ENCODE results near the gene CLIC6. TPM values are rescaled to one million over a fixed set of nuclear protein-coding genes. Genes with fewer than 3 reads are reported as not detected.

CLIC6 gene
- total RNA-seq, 5 donors from 2014 or later (not counting 1 experiment from before 2014, with no cell fraction given) = 0.10 to 0.98 (median 0.46) TPM

DNA sequence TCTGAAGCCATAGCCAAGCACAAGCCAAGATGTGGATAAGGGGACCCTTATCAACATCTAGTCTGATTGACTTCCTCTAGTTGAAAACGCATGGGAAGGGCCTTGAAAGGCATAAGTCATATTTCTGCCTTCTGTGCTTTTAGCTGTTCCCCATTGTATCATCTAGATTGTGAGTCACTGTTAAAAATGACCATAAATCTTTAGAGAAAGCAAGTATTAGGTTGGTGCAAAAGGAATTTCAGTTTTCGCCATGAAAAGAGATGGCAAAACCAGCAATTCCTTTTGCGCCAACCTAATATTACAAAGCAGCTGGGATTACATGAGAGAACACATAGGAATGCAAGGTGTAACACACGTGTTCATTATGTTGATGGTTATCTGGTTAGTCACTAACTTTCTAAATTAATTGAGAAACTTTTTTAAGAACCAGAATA lies 63.6 kb downstream of the CLIC6 start:
- Histone ChIP-seq H3K4me3 (ENCODE audit: control insufficient read depth in 1 of 2, extremely low read depth in 1 of 2, low read length in 1 of 2) (no peak overlapping the region), H3K36me3 (ENCODE audit: control insufficient read depth in 2 of 2, extremely low read depth in 1 of 2, insufficient read depth in 1 of 2, low read length in 1 of 2) (no peaks in the 10 kb centered on the region), H3K27me3 (replicated peaks in 1 of 2; ENCODE audit: control insufficient read depth in 2 of 2, extremely low read depth in 1 of 2, insufficient read depth in 2 of 2, low read length in 1 of 2) (peaks cover 0 to 2% of the 10 kb centered on the region in 2 experiments), H3K9me3 (no peaks in the 10 kb centered on the region), H3K27ac (ENCODE audit: low read length) (no peak overlapping the region), H3K4me1 (ENCODE audit: control insufficient read depth in 1 of 2, extremely low read depth in 1 of 2, insufficient read depth in 2 of 2, low read length in 2 of 2) (no peaks in the 10 kb centered on the region)
- WGBS (ENCODE audit: insufficient coverage) = no CpG with 5 or more reads among the region's 4 CpGs
- POLR2A ChIA-PET = no interaction called here
- no peaks in the 10 kb centered on the region for H3K36me3 Mint-ChIP-seq
- H3K4me3 Mint-ChIP-seq = no peak overlapping the region
- CTCF ChIA-PET = interaction anchor here in 1 of 2 donors (0.7 kb wide), 1 partner anchor 11 kb away, joined by 3 read pairs; no protein-coding TSS in a partner anchor
- peaks cover 0 to 1% of the 10 kb centered on the region in 2 donors for H3K27me3 Mint-ChIP-seq
- no peak overlapping the region for H3K27ac Mint-ChIP-seq
- no peaks in the 10 kb centered on the region for H3K4me1 Mint-ChIP-seq
- ATAC-seq (replicated peaks in 1 of 4) (no peak), DNase-seq (no peak)
- no peaks in the 10 kb centered on the region for H3K9me3 Mint-ChIP-seq

GRCh38 chr21:34733852-34734251 lies 65.1 kb downstream of the CLIC6 start:
- Histone ChIP-seq H3K27ac (ENCODE audit: low read length) (no peak overlapping the region), H3K27me3 (replicated peaks in 1 of 2; ENCODE audit: control insufficient read depth in 2 of 2, extremely low read depth in 1 of 2, insufficient read depth in 2 of 2, low read length in 1 of 2) (peaks cover 0 to 9% of the 10 kb centered on the region in 2 experiments), H3K9me3 (no peaks in the 10 kb centered on the region), H3K4me1 (ENCODE audit: control insufficient read depth in 1 of 2, extremely low read depth in 1 of 2, insufficient read depth in 2 of 2, low read length in 2 of 2) (no peaks in the 10 kb centered on the region), H3K4me3 (ENCODE audit: control insufficient read depth in 1 of 2, extremely low read depth in 1 of 2, low read length in 1 of 2) (no peak overlapping the region), H3K36me3 (ENCODE audit: control insufficient read depth in 2 of 2, extremely low read depth in 1 of 2, insufficient read depth in 1 of 2, low read length in 1 of 2) (no peaks in the 10 kb centered on the region)
- ATAC-seq (replicated peaks in 1 of 4) = no peak
- ChIA-PET POLR2A (interaction anchor here in 1 of 2 donors (0.6 kb wide), 1 partner anchor 1247 kb away, joined by 3 read pairs; no protein-coding TSS in a partner anchor), CTCF (no interaction called here)
- Mint-ChIP-seq H3K36me3 (no peaks in the 10 kb centered on the region), H3K27me3 (peaks cover 0 to 3% of the 10 kb centered on the region in 2 donors), H3K9me3 (no peaks in the 10 kb centered on the region), H3K4me3 (no peak overlapping the region), H3K4me1 (no peaks in the 10 kb centered on the region), H3K27ac (no peak overlapping the region)
- no peak for DNase-seq
- 100% methylated on average over 2 of the region's 4 CpGs for WGBS (ENCODE audit: insufficient coverage)

DNA sequence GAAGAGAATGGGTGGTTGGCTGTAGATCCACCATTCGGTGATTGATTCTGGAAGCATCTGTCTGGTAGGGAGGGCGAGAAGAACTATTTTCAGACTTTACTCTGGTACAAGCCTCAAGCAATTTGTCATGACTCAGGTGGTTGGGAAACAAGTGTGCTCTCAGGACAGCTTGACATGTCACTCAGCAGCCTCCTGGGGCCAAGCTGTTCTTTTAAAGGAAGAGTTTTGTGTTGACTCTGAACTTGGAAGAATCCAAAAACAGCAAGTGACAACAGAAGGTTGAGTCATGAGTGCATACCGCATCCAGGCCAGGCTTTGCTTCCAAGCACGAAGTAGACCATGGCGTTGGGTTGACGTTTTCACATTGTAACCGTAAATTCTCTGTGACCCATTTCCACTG lies 65.9 kb downstream of the CLIC6 start:
- Mint-ChIP-seq H3K4me3 (no peak overlapping the region), H3K27me3 (peaks cover 0 to 3% of the 10 kb centered on the region in 2 donors), H3K27ac (no peak overlapping the region), H3K9me3 (no peaks in the 10 kb centered on the region), H3K36me3 (no peaks in the 10 kb centered on the region), H3K4me1 (no peaks in the 10 kb centered on the region)
- WGBS (ENCODE audit: insufficient coverage) = 90% methylated on average over 5 of the region's 7 CpGs
- DNase-seq (no peak), ATAC-seq (replicated peaks in 1 of 4) (no peak)
- H3K27ac ChIP-seq (ENCODE audit: low read length) = no peak overlapping the region
- ChIA-PET CTCF (no interaction called here), POLR2A (interaction anchor here in 1 of 2 donors (0.6 kb wide), 1 partner anchor 1246 kb away, joined by 3 read pairs; no protein-coding TSS in a partner anchor)
- H3K4me1 ChIP-seq (ENCODE audit: control insufficient read depth in 1 of 2, extremely low read depth in 1 of 2, insufficient read depth in 2 of 2, low read length in 2 of 2) = no peaks in the 10 kb centered on the region
- H3K36me3 ChIP-seq (ENCODE audit: control insufficient read depth in 2 of 2, extremely low read depth in 1 of 2, insufficient read depth in 1 of 2, low read length in 1 of 2) = no peaks in the 10 kb centered on the region
- no peak overlapping the region for H3K4me3 ChIP-seq (ENCODE audit: control insufficient read depth in 1 of 2, extremely low read depth in 1 of 2, low read length in 1 of 2)
- H3K27me3 ChIP-seq (replicated peaks in 1 of 2; ENCODE audit: control insufficient read depth in 2 of 2, extremely low read depth in 1 of 2, insufficient read depth in 2 of 2, low read length in 1 of 2) = peaks cover 0 to 9% of the 10 kb centered on the region in 2 experiments
- H3K9me3 ChIP-seq = no peaks in the 10 kb centered on the region

- no peaks in the 10 kb centered on the region for H3K36me3 ChIP-seq (ENCODE audit: control insufficient read depth in 2 of 2, extremely low read depth in 1 of 2, insufficient read depth in 1 of 2, low read length in 1 of 2)
- DNase-seq (no peak), ATAC-seq (replicated peaks in 1 of 4) (no peak)
- 90% methylated on average over 4 of the region's 6 CpGs for WGBS (ENCODE audit: insufficient coverage)
- Mint-ChIP-seq H3K4me3 (no peak overlapping the region), H3K36me3 (no peaks in the 10 kb centered on the region), H3K27me3 (peaks cover 3% of the 10 kb centered on the region in 2 donors), H3K9me3 (no peaks in the 10 kb centered on the region), H3K27ac (no peak overlapping the region), H3K4me1 (no peaks in the 10 kb centered on the region)
- no peaks in the 10 kb centered on the region for H3K9me3 ChIP-seq
- H3K4me3 ChIP-seq (ENCODE audit: control insufficient read depth in 1 of 2, extremely low read depth in 1 of 2, low read length in 1 of 2) = no peak overlapping the region
- no peak overlapping the region for H3K27ac ChIP-seq (ENCODE audit: low read length)
- ChIA-PET POLR2A (no interaction called here), CTCF (no interaction called here)
- H3K4me1 ChIP-seq (ENCODE audit: control insufficient read depth in 1 of 2, extremely low read depth in 1 of 2, insufficient read depth in 2 of 2, low read length in 2 of 2) = no peaks in the 10 kb centered on the region
- H3K27me3 ChIP-seq (replicated peaks in 1 of 2; ENCODE audit: control insufficient read depth in 2 of 2, extremely low read depth in 1 of 2, insufficient read depth in 2 of 2, low read length in 1 of 2) = peaks cover 0 to 9% of the 10 kb centered on the region in 2 experiments
Measured at GRCh38 chr21:34736116-34736874, 67.5 kb downstream of the CLIC6 start.

DNA sequence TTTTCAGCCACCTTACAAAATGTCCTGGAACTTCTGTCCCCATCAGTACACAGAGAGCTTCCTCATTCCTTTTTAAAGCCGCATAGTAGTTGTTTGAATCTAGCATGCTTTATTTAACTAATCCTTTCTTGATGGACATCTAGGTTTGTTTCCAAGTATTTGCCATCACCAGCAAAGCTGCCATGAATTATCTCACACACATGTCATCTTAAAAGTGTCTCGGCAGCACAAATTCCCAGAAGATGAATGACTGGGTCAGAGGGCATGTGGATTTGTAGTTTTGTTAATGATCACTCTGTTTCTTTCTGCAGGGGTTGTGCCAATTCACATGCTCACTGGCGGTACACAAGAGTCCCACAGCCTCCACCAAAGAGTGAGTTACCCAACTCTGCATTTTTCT lies 68.3 kb downstream of the CLIC6 start:
- ChIA-PET CTCF (no interaction called here), POLR2A (no interaction called here)
- H3K36me3 Mint-ChIP-seq = no peaks in the 10 kb centered on the region
- H3K4me3 ChIP-seq (ENCODE audit: control insufficient read depth in 1 of 2, extremely low read depth in 1 of 2, low read length in 1 of 2) = no peak overlapping the region
- peaks cover 3% of the 10 kb centered on the region in 2 donors for H3K27me3 Mint-ChIP-seq
- WGBS (ENCODE audit: insufficient coverage) = no CpG with 5 or more reads among the region's 3 CpGs
- no peaks in the 10 kb centered on the region for H3K4me1 ChIP-seq (ENCODE audit: control insufficient read depth in 1 of 2, extremely low read depth in 1 of 2, insufficient read depth in 2 of 2, low read length in 2 of 2)
- H3K9me3 ChIP-seq = no peaks in the 10 kb centered on the region
- H3K9me3 Mint-ChIP-seq = no peaks in the 10 kb centered on the region
- H3K27me3 ChIP-seq (replicated peaks in 1 of 2; ENCODE audit: control insufficient read depth in 2 of 2, extremely low read depth in 1 of 2, insufficient read depth in 2 of 2, low read length in 1 of 2) = peaks cover 0 to 9% of the 10 kb centered on the region in 2 experiments
- no peaks in the 10 kb centered on the region for H3K36me3 ChIP-seq (ENCODE audit: control insufficient read depth in 2 of 2, extremely low read depth in 1 of 2, insufficient read depth in 1 of 2, low read length in 1 of 2)
- H3K27ac ChIP-seq (ENCODE audit: low read length) = no peak overlapping the region
- no peak overlapping the region for H3K4me3 Mint-ChIP-seq
- ATAC-seq (replicated peaks in 1 of 4) = no peak
- no peak for DNase-seq
- no peak overlapping the region for H3K27ac Mint-ChIP-seq
- H3K4me1 Mint-ChIP-seq = no peaks in the 10 kb centered on the region

- H3K36me3 ChIP-seq (ENCODE audit: control insufficient read depth in 2 of 2, extremely low read depth in 1 of 2, insufficient read depth in 1 of 2, low read length in 1 of 2) = no peaks in the 10 kb centered on the region
- Mint-ChIP-seq H3K4me3 (no peak overlapping the region), H3K9me3 (no peaks in the 10 kb centered on the region), H3K36me3 (no peaks in the 10 kb centered on the region), H3K27ac (no peak overlapping the region), H3K4me1 (no peaks in the 10 kb centered on the region), H3K27me3 (peaks cover 9% of the 10 kb centered on the region in 2 donors)
- peaks cover 0 to 21% of the 10 kb centered on the region in 2 experiments for H3K27me3 ChIP-seq (replicated peaks in 1 of 2; ENCODE audit: control insufficient read depth in 2 of 2, extremely low read depth in 1 of 2, insufficient read depth in 2 of 2, low read length in 1 of 2)
- no peaks in the 10 kb centered on the region for H3K4me1 ChIP-seq (ENCODE audit: control insufficient read depth in 1 of 2, extremely low read depth in 1 of 2, insufficient read depth in 2 of 2, low read length in 2 of 2)
- WGBS (ENCODE audit: insufficient coverage) = no CpG with 5 or more reads among the region's 1 CpG
- no peak for DNase-seq
- ChIA-PET CTCF (no interaction called here), POLR2A (no interaction called here)
- no peak overlapping the region for H3K27ac ChIP-seq (ENCODE audit: low read length)
- no peak for ATAC-seq (replicated peaks in 1 of 4)
- H3K9me3 ChIP-seq = no peaks in the 10 kb centered on the region
- no peak overlapping the region for H3K4me3 ChIP-seq (ENCODE audit: control insufficient read depth in 1 of 2, extremely low read depth in 1 of 2, low read length in 1 of 2)
Measured at GRCh38 chr21:34740198-34740597, 71.4 kb downstream of the CLIC6 start.
